A549 (cell line): ENCODE measurements around the gene ATXN7. TPM values are rescaled to one million over a fixed set of nuclear protein-coding genes. Genes with fewer than 3 reads are reported as not detected.

ENCODE experiments used
- ATAC-seq, 2 experiments: fragments of 200-7000 bp in 1 of 2; fragments of >200 bp in 1 of 2; cut with Nextera tagmentation in 1 of 2; cut with Tn5 transposase in 1 of 2; 3 replicates each; pipeline versions ENCODE4 v1.8.0 to v1.9.1; 2018 to 2020; ENCODE audit warnings: mild to moderate bottlenecking in 1 of 2, moderate library complexity in 1 of 2
- CTCF ChIA-PET: fragments of 300-600 bp; sonication (Branson Sonifier 250); formaldehyde crosslinking; extraction: SDS; loops from one replicate; lab custom pipeline; 2021; ENCODE audit warnings: antibody characterized with exemption, inconsistent platforms; lab: Yijun Ruan, JAX
- POLR2A ChIA-PET: fragments of 350-600 bp; formaldehyde crosslinking; extraction: SDS; loops from one replicate; lab custom pipeline; 2021; ENCODE audit warnings: antibody characterized with exemption, inconsistent platforms; lab: Yijun Ruan, JAX
- DNase-seq, 2 experiments: peaks; one replicate each; pipeline versions ENCODE4 v3.0.0 to v3.0.0-alpha.2; 2011 to 2016; ENCODE audit warnings: low read depth in 1 of 2, low spot score in 1 of 2
- FAIRE-seq: peaks from 2 replicates; lab custom pipeline; 2011; peaks lifted over from hg19 to GRCh38; lab: Jason Lieb, UNC
- H3K27ac ChIP-seq, 2 experiments: fragments of >200 bp; sonication (Bioruptor Twin); formaldehyde crosslinking; 3 replicates each; pipeline ENCODE4 v1.5.1; 2016 to 2017
- H3K4me1 ChIP-seq: fragments of >200 bp; sonication (Bioruptor Twin); formaldehyde crosslinking; 3 replicates; pipeline ENCODE4 v1.6.1; 2016
- H3K4me2 ChIP-seq: fragments of >200 bp; sonication (Bioruptor Twin); formaldehyde crosslinking; 3 replicates; pipeline ENCODE4 v1.6.1; 2016
- H3K4me3 ChIP-seq: fragments of >200 bp; sonication (Bioruptor Twin); formaldehyde crosslinking; 3 replicates; pipeline ENCODE4 v1.5.1; 2016
- H3K9me3 ChIP-seq: fragments of >200 bp; sonication (Bioruptor Twin); formaldehyde crosslinking; 3 replicates; pipeline ENCODE4 v1.6.1; 2016
- CBX2 ChIP-seq: fragments of 200-600 bp; sonication (generic); IDR thresholded peaks from 2 replicates; pipeline ENCODE4 v1.6.1; 2016; ENCODE audit warnings: low read depth, mild to moderate bottlenecking, borderline replicate concordance
- CHD4 ChIP-seq: fragments of 200-600 bp; sonication (generic); IDR thresholded peaks from 2 replicates; pipeline ENCODE4 v1.6.1; 2016; ENCODE audit warnings: antibody characterized with exemption, mild to moderate bottlenecking, borderline replicate concordance
- CTCF ChIP-seq: fragments of >200 bp; sonication (Bioruptor Twin); formaldehyde crosslinking; IDR thresholded peaks from 3 replicates; pipeline ENCODE4 v1.5.1; 2016
- ESRRA ChIP-seq: fragments of 150-350 bp; IDR thresholded peaks from 2 replicates; pipeline ENCODE4 v1.6.1; 2014; ENCODE audit warnings: mild to moderate bottlenecking, low read length, borderline replicate concordance
- FOSB ChIP-seq: fragments of 250-450 bp; sonication (Bioruptor Pico); IDR thresholded peaks from 2 replicates; pipeline ENCODE4 v1.5.0; 2020; ENCODE audit warnings: mild to moderate bottlenecking, moderate library complexity
- FOXS1 ChIP-seq: fragments of 250-450 bp; sonication (Bioruptor Pico); IDR thresholded peaks from 2 replicates; pipeline ENCODE4 v1.5.0; 2020; ENCODE audit warnings: mild to moderate bottlenecking, moderate library complexity
- HDAC2 ChIP-seq: fragments of 200-600 bp; sonication (generic); IDR thresholded peaks from 2 replicates; pipeline ENCODE4 v1.6.1; 2016
- HEYL ChIP-seq: fragments of 250-450 bp; sonication (Bioruptor Pico); IDR thresholded peaks from 2 replicates; pipeline ENCODE4 v1.8.0; 2021; ENCODE audit warnings: mild to moderate bottlenecking, moderate library complexity
- HMGXB4 ChIP-seq: fragments of 250-450 bp; sonication (Bioruptor Pico); IDR thresholded peaks from 2 replicates; pipeline ENCODE4 v1.5.0; 2021; ENCODE audit warnings: mild to moderate bottlenecking, moderate library complexity, borderline replicate concordance
- HOXA7 ChIP-seq: fragments of 250-450 bp; sonication (Bioruptor Pico); IDR thresholded peaks from 2 replicates; pipeline ENCODE4 v1.5.0; 2020; ENCODE audit warnings: mild to moderate bottlenecking, moderate library complexity
- HOXB13 ChIP-seq: fragments of 250-450 bp; sonication (Bioruptor Pico); IDR thresholded peaks from 2 replicates; pipeline ENCODE4 v1.5.0; 2020; ENCODE audit warnings: low read depth, mild to moderate bottlenecking, moderate library complexity
- MAZ ChIP-seq: fragments of 150-350 bp; IDR thresholded peaks from 2 replicates; pipeline ENCODE4 v1.6.1; 2014; ENCODE audit warnings: antibody characterized with exemption, low read depth, low read length, borderline replicate concordance
- MYC ChIP-seq: IDR thresholded peaks from 2 replicates; pipeline ENCODE4 v1.6.1; 2012; ENCODE audit warnings: mild to moderate bottlenecking, inconsistent platforms, low read length, improper control_type of control experiment, borderline replicate concordance
- NR3C1 ChIP-seq: fragments of >200 bp; sonication (Bioruptor Twin); formaldehyde crosslinking; IDR thresholded peaks from 3 replicates; pipeline ENCODE4 v1.6.1; 2017
- RAD21 ChIP-seq, 2 experiments: fragments of >200 bp in 1 of 2; sonication (Bioruptor Twin) in 1 of 2; formaldehyde crosslinking in 1 of 2; IDR thresholded peaks in 1 of 2; conservative IDR thresholded peaks in 1 of 2; 2 replicates in 1 of 2; 3 replicates in 1 of 2; pipeline ENCODE4 v1.6.1; 2012 to 2018; ENCODE audit warnings: inconsistent platforms in 1 of 2
- RARB ChIP-seq: fragments of 250-450 bp; sonication (Bioruptor Pico); IDR thresholded peaks from 2 replicates; pipeline ENCODE4 v1.8.0; 2021; ENCODE audit warnings: mild to moderate bottlenecking, moderate library complexity
- RNF2 ChIP-seq: fragments of 200-600 bp; sonication (generic); IDR thresholded peaks from 2 replicates; pipeline ENCODE4 v1.6.1; 2016; ENCODE audit warnings: low read depth, mild to moderate bottlenecking, antibody characterized with exemption, moderate library complexity, borderline replicate concordance
- SREBF2 ChIP-seq: fragments of 450-650 bp; IDR thresholded peaks from 2 replicates; pipeline ENCODE4 v1.6.1; 2014; ENCODE audit warnings: mild to moderate bottlenecking, moderate library complexity
- TP53 ChIP-seq: fragments of 250-450 bp; sonication (Bioruptor Pico); IDR thresholded peaks from 2 replicates; pipeline ENCODE4 v1.5.0; 2021; ENCODE audit warnings: mild to moderate bottlenecking, moderate library complexity
- USF2 ChIP-seq: fragments of 450-650 bp; IDR thresholded peaks from 2 replicates; pipeline ENCODE4 v1.6.1; 2014; ENCODE audit warnings: antibody characterized with exemption
- ZNF302 ChIP-seq: fragments of 250-450 bp; sonication (Bioruptor Pico); IDR thresholded peaks from 2 replicates; pipeline ENCODE4 v1.9.0; 2021; ENCODE audit warnings: inconsistent platforms, mild to moderate bottlenecking, moderate library complexity
- WGBS: methylation state at CpG from one replicate; pipeline ENCODE4 v1.1.6; 2017; ENCODE audit errors: missing lambda C conversion rate; 5-methylcytosine and 5-hydroxymethylcytosine counted together
- polyA plus RNA-seq, 4 experiments: library from polyadenylated mRNA; depleted of rRNA in 3 of 4; stranded (reverse); fragments of >200 nt; fragmentation: RNase III in 1 of 4; extraction: RNeasy Plus Mini Kit Qiagen cat#74134 plus additional on column Dnase treatment in 1 of 4; gene quantifications; 2 replicates in 3 of 4; 3 replicates in 1 of 4; pipeline ENCODE4 v1.2.3, GENCODE V29; 2011 to 2017
- TF ChIP-seq, protein P1 (sequence below): fragments of 250-450 bp; sonication (Bioruptor Pico); IDR thresholded peaks from 2 replicates; pipeline ENCODE4 v1.5.0; 2020; ENCODE audit warnings: low read depth, mild to moderate bottlenecking, moderate library complexity
- TF ChIP-seq, protein P2 (sequence below): IDR thresholded peaks from 2 replicates; pipeline ENCODE4 v1.6.1; 2012; ENCODE audit warnings: low read depth, borderline replicate concordance
- TF ChIP-seq, protein P3 (sequence below): IDR thresholded peaks from 2 replicates; pipeline ENCODE4 v1.6.1; 2012
- TF ChIP-seq, protein P4 (sequence below): IDR thresholded peaks from 2 replicates; pipeline ENCODE4 v1.6.1; 2012

The ATXN7 gene
- polyA plus RNA-seq, 2 of the 4 experiments (the other 2 are of a cell fraction): 5.4 to 7.3 TPM

DNA sequence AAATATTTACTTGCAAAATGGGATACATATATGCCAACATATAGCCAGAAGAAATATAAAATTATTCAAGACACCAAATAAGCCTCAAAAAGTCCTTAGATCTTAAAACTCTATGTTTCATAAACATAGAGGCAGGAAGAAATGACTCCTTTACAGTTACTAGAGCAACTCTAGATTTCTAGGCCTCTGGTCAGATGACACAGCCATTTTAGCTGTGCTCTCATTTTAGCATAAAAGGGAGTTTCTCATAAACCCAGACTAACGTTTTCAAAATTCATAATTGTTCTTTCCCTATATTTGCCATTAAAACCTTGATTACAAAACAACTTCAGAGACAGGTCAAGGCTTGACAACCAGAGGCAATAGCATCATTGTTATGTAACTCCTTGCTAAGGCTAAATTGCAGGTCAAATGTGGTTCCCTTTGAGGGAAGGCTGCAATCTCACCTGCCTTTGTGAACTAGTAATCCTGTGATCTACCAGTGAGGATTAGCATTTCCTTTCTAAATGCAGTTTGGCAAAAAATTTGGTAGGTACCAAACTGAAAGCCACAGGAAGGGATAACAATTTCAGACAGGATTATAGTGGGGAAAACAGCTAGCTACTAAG, 8.2 kb upstream of the ATXN7 start:
- ATAC-seq (no peak), FAIRE-seq (no peak), DNase-seq (no peak)
- no peaks in the 10 kb centered on the region for H3K9me3 ChIP-seq
- ChIA-PET CTCF (no interaction called here), POLR2A (no interaction called here)
- TF ChIP-seq TP53 (no peak), FOSB (CRISPR knock-in tag) (no peak), USF2 (no peak), CBX2 (no peak), CHD4 (no peak), ZNF302 (no peak)
- TF ChIP-seq, protein P1, sequence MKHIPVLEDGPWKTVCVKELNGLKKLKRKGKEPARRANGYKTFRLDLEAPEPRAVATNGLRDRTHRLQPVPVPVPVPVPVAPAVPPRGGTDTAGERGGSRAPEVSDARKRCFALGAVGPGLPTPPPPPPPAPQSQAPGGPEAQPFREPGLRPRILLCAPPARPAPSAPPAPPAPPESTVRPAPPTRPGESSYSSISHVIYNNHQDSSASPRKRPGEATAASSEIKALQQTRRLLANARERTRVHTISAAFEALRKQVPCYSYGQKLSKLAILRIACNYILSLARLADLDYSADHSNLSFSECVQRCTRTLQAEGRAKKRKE (CRISPR knock-in tag): no peak
- TF ChIP-seq, protein P2, sequence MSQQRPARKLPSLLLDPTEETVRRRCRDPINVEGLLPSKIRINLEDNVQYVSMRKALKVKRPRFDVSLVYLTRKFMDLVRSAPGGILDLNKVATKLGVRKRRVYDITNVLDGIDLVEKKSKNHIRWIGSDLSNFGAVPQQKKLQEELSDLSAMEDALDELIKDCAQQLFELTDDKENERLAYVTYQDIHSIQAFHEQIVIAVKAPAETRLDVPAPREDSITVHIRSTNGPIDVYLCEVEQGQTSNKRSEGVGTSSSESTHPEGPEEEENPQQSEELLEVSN: no peak
- H3K27ac ChIP-seq: 0 out of 6 replicates have a peak overlapping the region, but pooled peaks of 1 of the 2 experiments have one; percentile 32
- no peak overlapping the region for H3K4me3 ChIP-seq
- H3K4me2 ChIP-seq: 0 out of 3 replicates have a peak overlapping the region, but pooled peaks have one; percentile 18
- H3K4me1 ChIP-seq: peaks cover 12% of the 10 kb centered on the region; the same call in 1 of the 3 replicates
- WGBS: 33% methylated on average over 1 of the region's 1 CpG

DNA sequence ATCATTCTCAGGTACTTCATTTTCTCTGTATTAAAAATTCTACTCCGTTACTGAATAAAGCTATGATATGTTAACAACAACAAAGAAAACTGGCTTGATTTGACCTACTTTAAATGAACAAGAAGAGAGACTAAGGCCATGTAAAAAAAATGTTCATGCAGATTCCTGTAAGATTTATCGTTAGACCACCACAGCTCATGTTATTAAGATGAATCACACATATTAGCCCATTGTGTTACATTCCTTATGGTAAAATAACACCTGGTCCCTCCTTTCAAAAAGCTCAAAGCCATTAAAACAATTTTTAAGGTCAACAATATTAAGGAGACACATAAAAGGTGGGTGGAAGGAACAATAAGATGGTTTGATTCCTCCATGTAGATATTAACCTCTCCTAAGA, 6.4 kb upstream of the ATXN7 start:
- Histone ChIP-seq H3K4me3 (no peak overlapping the region), H3K4me2 (no peak overlapping the region), H3K4me1 (peaks cover 15% of the 10 kb centered on the region; the same call in 1 of the 3 replicates), H3K9me3 (no peaks in the 10 kb centered on the region), H3K27ac (no peak overlapping the region)
- ChIA-PET CTCF (no interaction called here), POLR2A (no interaction called here)
- WGBS: 71% methylated on average over 2 of the region's 2 CpGs
- FAIRE-seq (no peak), ATAC-seq (no peak), DNase-seq (no peak)
- TF ChIP-seq, protein P3, sequence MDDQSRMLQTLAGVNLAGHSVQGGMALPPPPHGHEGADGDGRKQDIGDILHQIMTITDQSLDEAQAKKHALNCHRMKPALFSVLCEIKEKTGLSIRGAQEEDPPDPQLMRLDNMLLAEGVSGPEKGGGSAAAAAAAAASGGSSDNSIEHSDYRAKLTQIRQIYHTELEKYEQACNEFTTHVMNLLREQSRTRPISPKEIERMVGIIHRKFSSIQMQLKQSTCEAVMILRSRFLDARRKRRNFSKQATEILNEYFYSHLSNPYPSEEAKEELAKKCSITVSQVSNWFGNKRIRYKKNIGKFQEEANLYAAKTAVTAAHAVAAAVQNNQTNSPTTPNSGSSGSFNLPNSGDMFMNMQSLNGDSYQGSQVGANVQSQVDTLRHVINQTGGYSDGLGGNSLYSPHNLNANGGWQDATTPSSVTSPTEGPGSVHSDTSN: no peak
- no peak for TF ChIP-seq HOXA7 (CRISPR knock-in tag)
- TF ChIP-seq HOXB13 (CRISPR knock-in tag): no peak

- H3K4me2 ChIP-seq: no peak overlapping the region
- no peaks in the 10 kb centered on the region for H3K9me3 ChIP-seq
- FAIRE-seq (no peak), ATAC-seq (no peak), DNase-seq (no peak)
- WGBS: 79% methylated on average over 3 of the region's 3 CpGs
- POLR2A ChIA-PET: no interaction called here
- no peak overlapping the region for H3K27ac ChIP-seq
- CTCF ChIA-PET: interaction anchor here (0.6 kb wide), 1 partner anchor 28 kb away, joined by 3 read pairs; no protein-coding TSS in a partner anchor
- peaks cover 19% of the 10 kb centered on the region; the same call in 2 of the 3 replicates for H3K4me1 ChIP-seq
- no peak overlapping the region for H3K4me3 ChIP-seq
- no peak for TF ChIP-seq SREBF2
- TF ChIP-seq RNF2: no peak
- TF ChIP-seq, protein P4, sequence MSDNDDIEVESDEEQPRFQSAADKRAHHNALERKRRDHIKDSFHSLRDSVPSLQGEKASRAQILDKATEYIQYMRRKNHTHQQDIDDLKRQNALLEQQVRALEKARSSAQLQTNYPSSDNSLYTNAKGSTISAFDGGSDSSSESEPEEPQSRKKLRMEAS: no peak
- TF ChIP-seq HMGXB4 (CRISPR knock-in tag): no peak
- TF ChIP-seq FOXS1 (CRISPR knock-in tag): no peak
- TF ChIP-seq, protein P3: no peak
- no peak for TF ChIP-seq RAD21 (conservative IDR thresholded peaks at IDR 0.05 in 1 of 2, IDR thresholded peaks at IDR 0.05 in 1 of 2)
- no peak for TF ChIP-seq MAZ
- TF ChIP-seq ESRRA: no peak
- TF ChIP-seq RARB: no peak
- TF ChIP-seq MYC: no peak
- no peak for TF ChIP-seq NR3C1
- no peak for TF ChIP-seq HDAC2
- TF ChIP-seq CTCF: no peak
- TF ChIP-seq HEYL: no peak
These were observed 2.9 kb upstream of the ATXN7 start for GRCh38 chr3:63860776-63861175.
